ENCODE measurements around the gene ACAD8. TPM values are rescaled to one million over a fixed set of nuclear protein-coding genes. Genes with fewer than 3 reads are reported as not detected.

The ACAD8 gene
- total and polyA plus RNA-seq, 2 of the 8 experiments (the other 6 are each of a cell fraction or from before 2014, with no cell fraction given) = 45.8 to 52.7 TPM

DNA sequence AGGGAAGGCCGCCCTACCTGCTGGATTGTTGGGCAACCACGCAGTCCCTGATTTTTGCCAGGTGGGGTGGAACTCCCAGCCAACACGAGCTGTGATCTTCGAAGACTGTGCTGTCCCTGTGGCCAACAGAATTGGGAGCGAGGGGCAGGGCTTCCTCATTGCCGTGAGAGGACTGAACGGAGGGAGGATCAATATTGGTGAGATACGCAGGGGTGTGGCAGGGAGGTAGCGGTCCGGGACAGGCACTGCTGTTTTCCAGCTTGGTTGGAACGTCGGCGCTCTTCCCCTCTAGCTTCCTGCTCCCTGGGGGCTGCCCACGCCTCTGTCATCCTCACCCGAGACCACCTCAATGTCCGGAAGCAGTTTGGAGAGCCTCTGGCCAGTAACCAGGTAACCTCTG lies 7.6 kb downstream of the ACAD8 start (continued):
- TF ChIP-seq ZNF274 (IDR thresholded peaks at IDR 0.05; ENCODE audit: borderline replicate concordance, extremely low read depth, low read length) (no peak), RFX5 (IDR thresholded peaks at IDR 0.05; ENCODE audit: borderline replicate concordance, low read depth, low read length) (no peak), POU5F1 (IDR thresholded peaks at IDR 0.05; ENCODE audit: low read depth, low read length) (no peak), KDM4A (IDR thresholded peaks at IDR 0.05; ENCODE audit: low read depth, low read length, severe bottlenecking) (no peak), EGR1 (IDR thresholded peaks at IDR 0.05; ENCODE audit: borderline replicate concordance, low read depth, low read length) (no peak)
- TF ChIP-seq, protein P1, sequence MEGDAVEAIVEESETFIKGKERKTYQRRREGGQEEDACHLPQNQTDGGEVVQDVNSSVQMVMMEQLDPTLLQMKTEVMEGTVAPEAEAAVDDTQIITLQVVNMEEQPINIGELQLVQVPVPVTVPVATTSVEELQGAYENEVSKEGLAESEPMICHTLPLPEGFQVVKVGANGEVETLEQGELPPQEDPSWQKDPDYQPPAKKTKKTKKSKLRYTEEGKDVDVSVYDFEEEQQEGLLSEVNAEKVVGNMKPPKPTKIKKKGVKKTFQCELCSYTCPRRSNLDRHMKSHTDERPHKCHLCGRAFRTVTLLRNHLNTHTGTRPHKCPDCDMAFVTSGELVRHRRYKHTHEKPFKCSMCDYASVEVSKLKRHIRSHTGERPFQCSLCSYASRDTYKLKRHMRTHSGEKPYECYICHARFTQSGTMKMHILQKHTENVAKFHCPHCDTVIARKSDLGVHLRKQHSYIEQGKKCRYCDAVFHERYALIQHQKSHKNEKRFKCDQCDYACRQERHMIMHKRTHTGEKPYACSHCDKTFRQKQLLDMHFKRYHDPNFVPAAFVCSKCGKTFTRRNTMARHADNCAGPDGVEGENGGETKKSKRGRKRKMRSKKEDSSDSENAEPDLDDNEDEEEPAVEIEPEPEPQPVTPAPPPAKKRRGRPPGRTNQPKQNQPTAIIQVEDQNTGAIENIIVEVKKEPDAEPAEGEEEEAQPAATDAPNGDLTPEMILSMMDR (IDR thresholded peaks at IDR 0.05; ENCODE audit: control extremely low read depth in 1 of 3, insufficient read depth in 1 of 3, low read depth in 1 of 3, low read length in 3 of 3) = no peak

All from H1 (cell line).